ENCODE data around the gene PFKFB4. TPM values are rescaled to one million over a fixed set of nuclear protein-coding genes. Genes with fewer than 3 reads are reported as not detected.
"Not testable (repeated sequence)": the region's sequence is repeated elsewhere in the genome, so short reads cannot be mapped to it uniquely, and the experiment has no call there.

Gene PFKFB4
- total and polyA plus RNA-seq, 5 donors from 2014 or later, result 0.96 to 1.8 (median 1.5) TPM

- Mint-ChIP-seq H3K27me3 (no peaks in the 10 kb centered on the region), H3K36me3 (peaks cover 15% of the 10 kb centered on the region), H3K4me1 (peaks cover 0 to 5% (median 1%) of the 10 kb centered on the region in 4 donors), H3K4me3 (no peak overlapping the region), H3K27ac (no peak overlapping the region), H3K9me3 (no peaks in the 10 kb centered on the region)
- H3K27me3 ChIP-seq (ENCODE audit: control insufficient read depth, insufficient read depth, low read length), result no peaks in the 10 kb centered on the region
- no peak overlapping the region for H3K27ac ChIP-seq (ENCODE audit: insufficient read depth, low read length, poor library complexity, severe bottlenecking)
- no peak overlapping the region for H3K4me3 ChIP-seq (ENCODE audit: low read depth, low read length)
- DNase-seq (no peak), ATAC-seq (ENCODE audit: low read depth in 2 of 2) (no peak)
- H3K9me3 ChIP-seq (ENCODE audit: control insufficient read depth in 2 of 2, low read length in 2 of 2), result no peaks in the 10 kb centered on the region
- peaks cover 6% of the 10 kb centered on the region for H3K36me3 ChIP-seq (ENCODE audit: control insufficient read depth, insufficient read depth, low read length)
- H3K4me1 ChIP-seq (ENCODE audit: control insufficient read depth, insufficient read depth, low read length, poor library complexity, severe bottlenecking), result no peaks in the 10 kb centered on the region
Measured at GRCh38 chr3:48493203-48493501, 63.5 kb downstream of the PFKFB4 start.

GRCh38 chr3:48492461-48493202, 64.0 kb downstream of the PFKFB4 start:
- no peaks in the 10 kb centered on the region for H3K4me1 ChIP-seq (ENCODE audit: control insufficient read depth, insufficient read depth, low read length, poor library complexity, severe bottlenecking)
- peaks cover 0 to 5% (median under 1%) of the 10 kb centered on the region in 4 donors for H3K4me1 Mint-ChIP-seq
- DNase-seq (no peak), ATAC-seq (ENCODE audit: low read depth in 2 of 2) (no peak)
- H3K27me3 Mint-ChIP-seq, result no peaks in the 10 kb centered on the region
- H3K4me3 ChIP-seq (ENCODE audit: low read depth, low read length), result no peak overlapping the region
- H3K27ac Mint-ChIP-seq, result peak overlapping the region in 1 of 3 donors; percentile 26
- no peak overlapping the region for H3K27ac ChIP-seq (ENCODE audit: insufficient read depth, low read length, poor library complexity, severe bottlenecking)
- H3K9me3 ChIP-seq (ENCODE audit: control insufficient read depth in 2 of 2, low read length in 2 of 2), result no peaks in the 10 kb centered on the region
- H3K36me3 Mint-ChIP-seq, result peaks cover 12% of the 10 kb centered on the region
- H3K4me3 Mint-ChIP-seq, result no peak overlapping the region
- H3K9me3 Mint-ChIP-seq, result no peaks in the 10 kb centered on the region
- no peaks in the 10 kb centered on the region for H3K27me3 ChIP-seq (ENCODE audit: control insufficient read depth, insufficient read depth, low read length)
- H3K36me3 ChIP-seq (ENCODE audit: control insufficient read depth, insufficient read depth, low read length), result peaks cover 3% of the 10 kb centered on the region

- no peak overlapping the region for H3K4me3 Mint-ChIP-seq
- no peaks in the 10 kb centered on the region for H3K9me3 Mint-ChIP-seq
- H3K4me3 ChIP-seq (ENCODE audit: low read depth, low read length), result no peak overlapping the region
- peaks cover 4% of the 10 kb centered on the region for H3K36me3 Mint-ChIP-seq
- DNase-seq (no peak), ATAC-seq (ENCODE audit: low read depth in 2 of 2) (no peak)
- H3K36me3 ChIP-seq (ENCODE audit: control insufficient read depth, insufficient read depth, low read length), result no peaks in the 10 kb centered on the region
- H3K27me3 Mint-ChIP-seq, result no peaks in the 10 kb centered on the region
- no peaks in the 10 kb centered on the region for H3K27me3 ChIP-seq (ENCODE audit: control insufficient read depth, insufficient read depth, low read length)
- H3K9me3 ChIP-seq (ENCODE audit: control insufficient read depth in 2 of 2, low read length in 2 of 2), result no peaks in the 10 kb centered on the region
- H3K4me1 Mint-ChIP-seq, result peaks cover 0 to under 1% (median 0%) of the 10 kb centered on the region in 4 donors
- H3K27ac ChIP-seq (ENCODE audit: insufficient read depth, low read length, poor library complexity, severe bottlenecking), result no peak overlapping the region
- H3K27ac Mint-ChIP-seq, result no peak overlapping the region
- H3K4me1 ChIP-seq (ENCODE audit: control insufficient read depth, insufficient read depth, low read length, poor library complexity, severe bottlenecking), result no peaks in the 10 kb centered on the region
Measured at GRCh38 chr3:48486952-48487351, 69.7 kb downstream of the PFKFB4 start.

GRCh38 chr3:48482822-48483221, 73.8 kb downstream of the PFKFB4 start:
- not testable (repeated sequence) for DNase-seq; H3K9me3 Mint-ChIP-seq; H3K9me3 ChIP-seq (ENCODE audit: control insufficient read depth in 2 of 2, low read length in 2 of 2); H3K36me3 ChIP-seq (ENCODE audit: control insufficient read depth, insufficient read depth, low read length); H3K27me3 ChIP-seq (ENCODE audit: control insufficient read depth, insufficient read depth, low read length); H3K27ac Mint-ChIP-seq; H3K36me3 Mint-ChIP-seq; H3K27ac ChIP-seq (ENCODE audit: insufficient read depth, low read length, poor library complexity, severe bottlenecking); H3K4me3 ChIP-seq (ENCODE audit: low read depth, low read length); H3K27me3 Mint-ChIP-seq; ATAC-seq (ENCODE audit: low read depth in 2 of 2)
- Mint-ChIP-seq H3K4me3 (peak overlapping the region in 1 of 4 donors; percentile 80), H3K4me1 (peaks cover 5 to 29% (median 18%) of the 10 kb centered on the region in 4 donors)
- peaks cover 27% of the 10 kb centered on the region for H3K4me1 ChIP-seq (ENCODE audit: control insufficient read depth, insufficient read depth, low read length, poor library complexity, severe bottlenecking)

- ATAC-seq (ENCODE audit: low read depth in 2 of 2); H3K4me3 ChIP-seq (ENCODE audit: low read depth, low read length); H3K4me3 Mint-ChIP-seq; H3K9me3 ChIP-seq (ENCODE audit: control insufficient read depth in 2 of 2, low read length in 2 of 2); H3K27me3 Mint-ChIP-seq; H3K36me3 Mint-ChIP-seq; H3K9me3 Mint-ChIP-seq; H3K27ac ChIP-seq (ENCODE audit: insufficient read depth, low read length, poor library complexity, severe bottlenecking); DNase-seq; H3K27ac Mint-ChIP-seq; H3K27me3 ChIP-seq (ENCODE audit: control insufficient read depth, insufficient read depth, low read length); H3K36me3 ChIP-seq (ENCODE audit: control insufficient read depth, insufficient read depth, low read length): not testable (repeated sequence)
- peaks cover 45% of the 10 kb centered on the region for H3K4me1 ChIP-seq (ENCODE audit: control insufficient read depth, insufficient read depth, low read length, poor library complexity, severe bottlenecking)
- peaks cover 5 to 46% (median 23%) of the 10 kb centered on the region in 4 donors for H3K4me1 Mint-ChIP-seq
Measured at GRCh38 chr3:48480891-48481290, 75.7 kb downstream of the PFKFB4 start.

- Histone ChIP-seq H3K27me3 (ENCODE audit: control insufficient read depth, insufficient read depth, low read length) (no peaks in the 10 kb centered on the region), H3K4me3 (ENCODE audit: low read depth, low read length) (peak overlapping the region; percentile 84), H3K27ac (ENCODE audit: insufficient read depth, low read length, poor library complexity, severe bottlenecking) (peak overlapping the region; percentile 77), H3K36me3 (ENCODE audit: control insufficient read depth, insufficient read depth, low read length) (peaks cover 8% of the 10 kb centered on the region), H3K4me1 (ENCODE audit: control insufficient read depth, insufficient read depth, low read length, poor library complexity, severe bottlenecking) (peaks cover 53% of the 10 kb centered on the region), H3K9me3 (ENCODE audit: control insufficient read depth in 2 of 2, low read length in 2 of 2) (no peaks in the 10 kb centered on the region)
- ATAC-seq (ENCODE audit: low read depth in 2 of 2) (peak; percentile 87 to 90), DNase-seq (peak; percentile 36 to 87 (median 86))
- Mint-ChIP-seq H3K36me3 (peaks cover 6% of the 10 kb centered on the region), H3K27ac (peak overlapping the region; percentile 93 to 100 (median 99)), H3K4me3 (peak overlapping the region; percentile 91 to 94 (median 92)), H3K27me3 (no peaks in the 10 kb centered on the region), H3K9me3 (peaks cover 0 to 3% (median 0%) of the 10 kb centered on the region in 7 donors), H3K4me1 (peaks cover 5 to 59% (median 30%) of the 10 kb centered on the region in 4 donors)
Measured at GRCh38 chr3:48478626-48479555, 77.7 kb downstream of the PFKFB4 start.

- Mint-ChIP-seq H3K4me1 (peaks cover 6 to 67% (median 37%) of the 10 kb centered on the region in 4 donors), H3K4me3 (peak overlapping the region; percentile 91 to 94 (median 92)), H3K9me3 (peaks cover 0 to 3% (median 0%) of the 10 kb centered on the region in 7 donors), H3K36me3 (peaks cover 6% of the 10 kb centered on the region), H3K27ac (peak overlapping the region; percentile 93 to 100 (median 99)), H3K27me3 (no peaks in the 10 kb centered on the region)
- Histone ChIP-seq H3K27ac (ENCODE audit: insufficient read depth, low read length, poor library complexity, severe bottlenecking) (peak overlapping the region; percentile 77), H3K4me1 (ENCODE audit: control insufficient read depth, insufficient read depth, low read length, poor library complexity, severe bottlenecking) (peaks cover 60% of the 10 kb centered on the region), H3K9me3 (ENCODE audit: control insufficient read depth in 2 of 2, low read length in 2 of 2) (no peaks in the 10 kb centered on the region), H3K4me3 (ENCODE audit: low read depth, low read length) (peak overlapping the region; percentile 84), H3K27me3 (ENCODE audit: control insufficient read depth, insufficient read depth, low read length) (no peaks in the 10 kb centered on the region), H3K36me3 (ENCODE audit: control insufficient read depth, insufficient read depth, low read length) (peaks cover 8% of the 10 kb centered on the region)
- DNase-seq, result no peak
- ATAC-seq (ENCODE audit: low read depth in 2 of 2), result no peak
Measured at GRCh38 chr3:48477959-48478520, 78.6 kb downstream of the PFKFB4 start.

Data from CD4-positive, CD25-positive, alpha-beta regulatory T cell (primary cell).